GM18867 (cell line): Measurements from ENCODE around the gene TEAD2.

ENCODE experiments used
- ATAC-seq: cut with Tn5 transposase; IDR thresholded peaks from one replicate; pipeline ENCODE4 v1.9.1; 2021; ENCODE audit warnings: mild to moderate bottlenecking, moderate library complexity; ENCODE audit not compliant: unreplicated experiment

Gene TEAD2

GRCh38 chr19:49294401-49294800 lies 67.8 kb downstream of the TEAD2 start:
- ATAC-seq = no peak
